ENCODE data around the gene MAPK8IP1.

Gene MAPK8IP1

DNA sequence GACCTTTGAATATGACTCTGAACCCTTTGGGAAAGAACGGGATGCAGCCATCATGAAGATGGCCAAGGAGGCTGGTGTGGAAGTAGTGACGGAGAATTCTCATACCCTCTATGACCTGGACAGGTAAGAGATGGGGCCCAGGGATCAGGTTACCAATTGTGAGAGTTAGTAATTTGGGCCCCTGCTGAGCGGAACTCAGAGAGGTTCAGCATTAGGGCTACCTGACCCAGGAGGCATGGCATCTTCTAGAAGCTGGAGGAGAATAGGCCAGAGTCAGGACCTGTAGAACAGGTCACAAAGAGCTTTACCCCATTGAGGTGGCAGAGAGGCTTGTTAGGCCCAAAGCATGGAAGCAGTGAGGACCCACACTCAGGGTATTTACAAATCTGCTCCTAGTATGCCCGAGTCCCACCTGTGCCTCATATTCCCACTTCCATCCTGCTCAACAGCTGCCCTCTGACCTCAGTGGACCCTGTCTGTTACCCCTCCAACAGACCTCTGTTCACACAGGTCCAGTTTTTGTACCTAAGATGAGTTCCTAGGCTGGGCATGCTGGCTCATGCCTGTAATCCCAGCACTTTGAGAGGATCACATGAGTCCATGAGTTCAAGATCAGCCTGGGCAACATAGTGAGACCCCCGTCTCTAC is 26.6 kb upstream of the MAPK8IP1 start:
- DNase-seq (ENCODE audit: low read depth, low spot score): no peak
- no peak overlapping the region for H3K4me3 ChIP-seq (ENCODE audit: low read length)

- DNase-seq (ENCODE audit: low read depth, low spot score): no peak
Measured at GRCh38 chr11:45859661-45860140, 25.8 kb upstream of the MAPK8IP1 start.

DNA sequence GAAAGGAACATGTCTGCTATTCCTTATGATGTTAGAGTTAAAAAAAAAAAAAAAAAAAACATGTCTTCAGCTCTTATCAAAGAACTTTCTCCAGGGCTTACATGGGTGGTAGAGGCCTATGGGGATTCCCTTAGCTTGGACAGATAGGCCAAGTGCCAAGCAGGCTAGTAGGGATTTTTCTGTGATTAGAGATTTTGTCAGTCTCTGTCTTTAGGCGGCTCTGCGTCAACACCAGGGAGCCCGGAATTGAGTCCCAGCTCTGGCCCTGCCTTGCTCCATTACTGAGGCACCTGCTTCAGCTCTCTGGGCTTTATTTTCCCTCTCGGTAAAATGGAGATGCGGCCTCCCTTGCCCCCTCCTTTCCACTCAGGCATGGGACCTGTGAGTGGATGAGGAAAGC is 25.1 kb upstream of the MAPK8IP1 start:
- no peak for DNase-seq (ENCODE audit: low read depth, low spot score)
- H3K4me3 ChIP-seq (ENCODE audit: low read length): no peak overlapping the region

More at GRCh38 chr11:45859661-45860140, 25.8 kb upstream of the MAPK8IP1 start:
- H3K4me3 ChIP-seq (ENCODE audit: low read length): no peak overlapping the region

- DNase-seq (ENCODE audit: low read depth, low spot score): no peak
Measured at GRCh38 chr11:45860764-45861510, 24.5 kb upstream of the MAPK8IP1 start.

GRCh38 chr11:45864041-45864440 is 21.4 kb upstream of the MAPK8IP1 start:
- DNase-seq (ENCODE audit: low read depth, low spot score): no peak
- H3K4me3 ChIP-seq (ENCODE audit: low read length): no peak overlapping the region

More at GRCh38 chr11:45860764-45861510, 24.5 kb upstream of the MAPK8IP1 start:
- H3K4me3 ChIP-seq (ENCODE audit: low read length): no peak overlapping the region

DNA sequence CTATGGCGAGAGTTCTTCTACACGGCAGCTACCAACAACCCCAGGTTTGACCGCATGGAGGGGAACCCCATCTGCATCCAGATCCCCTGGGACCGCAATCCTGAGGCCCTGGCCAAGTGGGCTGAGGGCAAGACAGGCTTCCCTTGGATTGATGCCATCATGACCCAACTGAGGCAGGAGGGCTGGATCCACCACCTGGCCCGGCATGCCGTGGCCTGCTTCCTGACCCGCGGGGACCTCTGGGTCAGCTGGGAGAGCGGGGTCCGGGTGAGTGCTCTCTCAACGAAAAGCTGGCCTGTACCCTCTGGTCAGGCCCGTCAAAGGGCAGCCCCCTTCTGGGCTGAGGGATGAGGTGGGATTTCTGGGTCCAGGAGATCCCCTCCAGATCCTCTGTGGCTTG is 15.9 kb upstream of the MAPK8IP1 start:
- no peak overlapping the region for H3K4me3 ChIP-seq (ENCODE audit: low read length)
- no peak for DNase-seq (ENCODE audit: low read depth, low spot score)

DNA sequence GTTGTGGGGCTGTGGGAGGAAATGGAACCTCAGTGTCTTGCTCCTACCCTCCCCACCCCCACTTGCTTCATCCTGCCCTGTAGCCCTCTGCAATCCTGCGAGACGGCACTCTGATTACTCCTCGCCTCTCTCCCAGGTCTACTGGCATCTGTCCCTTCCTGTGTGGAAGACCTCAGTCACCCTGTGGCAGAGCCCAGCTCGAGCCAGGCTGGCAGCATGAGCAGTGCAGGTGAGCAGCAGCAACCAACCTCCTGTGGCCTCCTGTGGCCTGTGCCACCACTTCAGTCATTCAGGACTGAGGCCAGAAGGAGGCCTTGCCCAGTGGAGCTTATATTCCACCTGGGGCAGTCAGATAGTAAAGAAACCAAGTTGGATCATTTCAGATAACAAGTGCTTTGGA is 14.7 kb upstream of the MAPK8IP1 start:
- no peak overlapping the region for H3K4me3 ChIP-seq (ENCODE audit: low read length)
- DNase-seq (ENCODE audit: low read depth, low spot score): no peak

GRCh38 chr11:45871638-45872037 is 13.8 kb upstream of the MAPK8IP1 start:
- DNase-seq (ENCODE audit: low read depth, low spot score): no peak
- no peak overlapping the region for H3K4me3 ChIP-seq (ENCODE audit: low read length)

- no peak overlapping the region for H3K4me3 ChIP-seq (ENCODE audit: low read length)
- DNase-seq (ENCODE audit: low read depth, low spot score): peak; percentile 4
Measured at GRCh38 chr11:45872651-45873356, 12.6 kb upstream of the MAPK8IP1 start.

DNA sequence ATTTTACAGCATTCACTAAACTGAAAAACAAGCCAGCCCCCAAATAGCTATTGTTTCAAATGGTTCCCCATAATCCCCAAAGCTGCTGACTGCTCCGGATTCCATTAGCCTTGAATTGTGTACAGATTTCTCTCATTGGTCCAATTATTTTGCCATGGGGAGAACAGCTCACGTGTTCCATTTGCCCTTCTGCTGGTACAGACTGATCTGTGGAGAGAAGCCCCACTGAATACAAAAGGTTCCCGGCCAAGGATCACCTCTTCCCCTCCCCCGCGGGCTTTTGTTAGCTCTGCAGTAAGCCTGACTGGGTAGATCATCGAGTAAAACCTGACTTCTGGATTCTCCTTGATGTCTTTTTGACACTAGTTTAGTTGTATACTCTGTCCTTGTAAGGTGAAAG is 9.1 kb upstream of the MAPK8IP1 start:
- no peak overlapping the region for H3K4me3 ChIP-seq (ENCODE audit: low read length)
- DNase-seq (ENCODE audit: low read depth, low spot score): no peak

GRCh38 chr11:45877221-45877620 is 8.2 kb upstream of the MAPK8IP1 start:
- DNase-seq (ENCODE audit: low read depth, low spot score): no peak
- no peak overlapping the region for H3K4me3 ChIP-seq (ENCODE audit: low read length)

DNA sequence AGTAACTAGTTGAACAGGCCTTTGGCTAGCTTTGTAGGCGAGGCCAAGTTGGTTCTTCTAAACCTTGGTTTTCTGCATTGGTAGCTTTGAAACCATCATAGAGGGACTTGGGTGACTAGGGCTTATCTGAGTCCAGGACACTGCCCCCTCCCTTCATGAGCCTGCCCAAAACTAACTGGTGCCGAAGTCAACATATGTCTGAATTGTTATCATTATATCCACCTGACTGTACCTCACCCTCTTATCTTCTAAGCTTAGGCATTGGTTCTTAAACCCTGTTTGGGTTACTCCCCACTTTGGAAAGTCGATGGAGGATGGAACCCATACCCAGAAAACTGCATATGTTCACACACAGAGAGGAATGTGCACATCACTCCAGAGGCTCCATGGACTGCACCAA is 7.6 kb upstream of the MAPK8IP1 start:
- DNase-seq (ENCODE audit: low read depth, low spot score): no peak
- no peak overlapping the region for H3K4me3 ChIP-seq (ENCODE audit: low read length)

GRCh38 chr11:45879803-45880686 is 5.4 kb upstream of the MAPK8IP1 start:
- no peak for DNase-seq (ENCODE audit: low read depth, low spot score)
- no peak overlapping the region for H3K4me3 ChIP-seq (ENCODE audit: low read length)

DNA sequence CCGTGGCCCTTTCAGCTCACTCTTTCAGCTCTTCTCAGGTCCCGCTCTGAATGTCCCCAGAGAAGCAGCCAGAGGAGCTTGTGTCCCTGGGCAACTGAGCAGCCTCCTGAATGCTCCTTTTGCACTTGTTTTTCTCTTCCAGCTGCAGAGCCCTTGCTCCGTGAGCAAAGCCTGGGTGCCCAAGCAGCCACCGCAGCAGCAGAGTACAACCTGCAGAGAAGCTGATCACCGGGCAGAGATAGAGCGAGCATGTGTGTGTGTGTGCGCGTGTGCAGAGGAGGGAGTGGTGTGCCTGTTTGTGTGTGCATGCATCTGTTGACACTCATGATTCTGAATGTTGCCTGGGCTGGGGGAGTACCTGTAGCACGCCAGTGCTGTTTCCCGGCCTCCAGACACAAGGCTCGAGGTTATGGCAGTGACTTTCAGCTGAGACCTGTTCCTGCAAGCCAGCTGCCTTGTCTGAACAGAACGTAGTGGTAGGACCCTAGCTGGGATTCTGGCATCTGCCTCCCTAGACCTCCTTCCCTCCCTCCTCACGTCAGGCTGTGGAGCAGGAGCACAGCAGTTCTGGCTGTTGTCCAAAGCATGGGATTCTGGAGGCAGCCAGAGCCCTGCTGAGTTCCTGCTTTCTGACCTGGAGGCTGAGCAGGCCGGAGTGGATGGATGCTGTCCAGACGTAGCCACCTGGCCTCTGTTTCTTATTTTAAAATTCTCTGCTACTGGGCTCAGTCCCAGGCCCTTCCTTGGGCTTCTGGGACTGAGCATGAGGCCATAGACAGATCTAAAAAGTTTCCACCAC is 4.5 kb upstream of the MAPK8IP1 start:
- no peak overlapping the region for H3K4me3 ChIP-seq (ENCODE audit: low read length)
- no peak for DNase-seq (ENCODE audit: low read depth, low spot score)

- no peak overlapping the region for H3K4me3 ChIP-seq (ENCODE audit: low read length)
- DNase-seq (ENCODE audit: low read depth, low spot score): no peak
Measured at GRCh38 chr11:45881708-45882368, 3.6 kb upstream of the MAPK8IP1 start.

- no peak overlapping the region for H3K4me3 ChIP-seq (ENCODE audit: low read length)
- DNase-seq (ENCODE audit: low read depth, low spot score): no peak
Measured at GRCh38 chr11:45884596-45885185, 760 bp upstream of the MAPK8IP1 start.

GRCh38 chr11:45885921-45886721 is 670 bp downstream of the MAPK8IP1 start:
- peak overlapping the region; percentile 30 for H3K4me3 ChIP-seq (ENCODE audit: low read length)
- no peak for DNase-seq (ENCODE audit: low read depth, low spot score)

Data from Jurkat, Clone E6-1 (cell line).